ENCODE measurements around the gene METTL16. TPM values are rescaled to one million over a fixed set of nuclear protein-coding genes. Genes with fewer than 3 reads are reported as not detected.
"Not testable (repeated sequence)": the region's sequence is repeated elsewhere in the genome, so short reads cannot be mapped to it uniquely, and the experiment has no call there.

METTL16 gene
- polyA plus RNA-seq, 1 of the 3 experiments (the other 2 are of a cell fraction) = 8.1 TPM

GRCh38 chr17:2549392-2550211 lies 37.9 kb upstream of the METTL16 start:
- H3K27ac ChIP-seq (ENCODE audit: low read depth in 2 of 2, low read length in 1 of 2) = no peak overlapping the region
- H4K20me1 ChIP-seq (ENCODE audit: insufficient read depth) = no peaks in the 10 kb centered on the region
- no peak overlapping the region for H2AFZ ChIP-seq (ENCODE audit: low read depth)
- H3K79me2 ChIP-seq (ENCODE audit: insufficient read depth) = no peaks in the 10 kb centered on the region
- no peaks in the 10 kb centered on the region for H3K9me2 ChIP-seq
- H3K9ac ChIP-seq = no peak overlapping the region
- no peak for DNase-seq
- TF ChIP-seq, protein P1, sequence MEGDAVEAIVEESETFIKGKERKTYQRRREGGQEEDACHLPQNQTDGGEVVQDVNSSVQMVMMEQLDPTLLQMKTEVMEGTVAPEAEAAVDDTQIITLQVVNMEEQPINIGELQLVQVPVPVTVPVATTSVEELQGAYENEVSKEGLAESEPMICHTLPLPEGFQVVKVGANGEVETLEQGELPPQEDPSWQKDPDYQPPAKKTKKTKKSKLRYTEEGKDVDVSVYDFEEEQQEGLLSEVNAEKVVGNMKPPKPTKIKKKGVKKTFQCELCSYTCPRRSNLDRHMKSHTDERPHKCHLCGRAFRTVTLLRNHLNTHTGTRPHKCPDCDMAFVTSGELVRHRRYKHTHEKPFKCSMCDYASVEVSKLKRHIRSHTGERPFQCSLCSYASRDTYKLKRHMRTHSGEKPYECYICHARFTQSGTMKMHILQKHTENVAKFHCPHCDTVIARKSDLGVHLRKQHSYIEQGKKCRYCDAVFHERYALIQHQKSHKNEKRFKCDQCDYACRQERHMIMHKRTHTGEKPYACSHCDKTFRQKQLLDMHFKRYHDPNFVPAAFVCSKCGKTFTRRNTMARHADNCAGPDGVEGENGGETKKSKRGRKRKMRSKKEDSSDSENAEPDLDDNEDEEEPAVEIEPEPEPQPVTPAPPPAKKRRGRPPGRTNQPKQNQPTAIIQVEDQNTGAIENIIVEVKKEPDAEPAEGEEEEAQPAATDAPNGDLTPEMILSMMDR (IDR thresholded peaks at IDR 0.05) = no peak
- TF ChIP-seq FOSL2 (IDR thresholded peaks at IDR 0.05; ENCODE audit: borderline replicate concordance, low read depth) (no peak), FOXM1 (IDR thresholded peaks at IDR 0.05; ENCODE audit: low read depth) (no peak), MEF2A (IDR thresholded peaks at IDR 0.05; ENCODE audit: borderline replicate concordance, low read depth) (no peak), TEAD4 (IDR thresholded peaks at IDR 0.05; ENCODE audit: borderline replicate concordance, insufficient read depth) (no peak), SIN3A (IDR thresholded peaks at IDR 0.05; ENCODE audit: borderline replicate concordance, low read depth, low read length) (no peak)
- TF ChIP-seq, protein P2, sequence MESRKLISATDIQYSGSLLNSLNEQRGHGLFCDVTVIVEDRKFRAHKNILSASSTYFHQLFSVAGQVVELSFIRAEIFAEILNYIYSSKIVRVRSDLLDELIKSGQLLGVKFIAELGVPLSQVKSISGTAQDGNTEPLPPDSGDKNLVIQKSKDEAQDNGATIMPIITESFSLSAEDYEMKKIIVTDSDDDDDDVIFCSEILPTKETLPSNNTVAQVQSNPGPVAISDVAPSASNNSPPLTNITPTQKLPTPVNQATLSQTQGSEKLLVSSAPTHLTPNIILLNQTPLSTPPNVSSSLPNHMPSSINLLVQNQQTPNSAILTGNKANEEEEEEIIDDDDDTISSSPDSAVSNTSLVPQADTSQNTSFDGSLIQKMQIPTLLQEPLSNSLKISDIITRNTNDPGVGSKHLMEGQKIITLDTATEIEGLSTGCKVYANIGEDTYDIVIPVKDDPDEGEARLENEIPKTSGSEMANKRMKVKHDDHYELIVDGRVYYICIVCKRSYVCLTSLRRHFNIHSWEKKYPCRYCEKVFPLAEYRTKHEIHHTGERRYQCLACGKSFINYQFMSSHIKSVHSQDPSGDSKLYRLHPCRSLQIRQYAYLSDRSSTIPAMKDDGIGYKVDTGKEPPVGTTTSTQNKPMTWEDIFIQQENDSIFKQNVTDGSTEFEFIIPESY (IDR thresholded peaks at IDR 0.05; ENCODE audit: borderline replicate concordance, low read depth) = no peak
- H3K4me2 ChIP-seq = no peak overlapping the region
- H3K9me3 ChIP-seq = no peaks in the 10 kb centered on the region
- CTCF ChIA-PET = no interaction called here
- 68% methylated on average over 4 of the region's 8 CpGs for WGBS (ENCODE audit: low lambda C conversion rate)
- POLR2A ChIA-PET = no interaction called here
- no peaks in the 10 kb centered on the region for H3K4me1 ChIP-seq (ENCODE audit: control insufficient read depth in 1 of 2, insufficient read depth in 2 of 2, low read depth in 1 of 2, low read length in 1 of 2)
- no peaks in the 10 kb centered on the region for H3F3A ChIP-seq (replicated peaks; ENCODE audit: insufficient read depth)
- no peaks in the 10 kb centered on the region for H3K36me3 ChIP-seq (replicated peaks in 1 of 2; ENCODE audit: control insufficient read depth in 1 of 2, insufficient read depth in 2 of 2, low read length in 1 of 2)
- H3K4me3 ChIP-seq (ENCODE audit: low read depth in 2 of 2, low read length in 1 of 2) = no peak overlapping the region
- H3K27me3 ChIP-seq (ENCODE audit: insufficient read depth) = no peaks in the 10 kb centered on the region; the same call in 1 of the 2 replicates

DNA sequence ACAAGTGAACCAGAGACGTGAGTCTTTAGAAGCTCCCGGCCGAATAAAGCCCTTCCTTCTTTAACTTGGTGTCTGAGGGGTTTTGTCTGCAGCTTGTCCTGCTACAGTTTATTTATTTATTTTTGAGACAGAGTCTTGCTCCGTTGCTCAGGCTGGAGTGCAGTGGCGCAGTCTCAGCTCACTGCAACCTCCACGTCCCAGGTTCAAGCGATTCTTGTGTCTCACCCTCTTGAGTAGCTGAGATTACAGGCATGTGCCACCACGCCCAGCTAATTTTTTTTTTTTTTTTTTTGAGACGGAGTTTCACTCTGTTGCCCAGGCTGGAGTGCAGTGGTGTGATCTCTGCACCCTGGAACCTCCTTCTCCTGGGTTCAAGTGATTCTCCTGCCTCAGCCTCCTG lies 36.3 kb upstream of the METTL16 start:
- H3K9ac ChIP-seq; H3K36me3 ChIP-seq (replicated peaks in 1 of 2; ENCODE audit: control insufficient read depth in 1 of 2, insufficient read depth in 2 of 2, low read length in 1 of 2); H3K27ac ChIP-seq (ENCODE audit: low read depth in 2 of 2, low read length in 1 of 2); H3K4me1 ChIP-seq (ENCODE audit: control insufficient read depth in 1 of 2, insufficient read depth in 2 of 2, low read depth in 1 of 2, low read length in 1 of 2); H3K79me2 ChIP-seq (ENCODE audit: insufficient read depth); CTCF ChIA-PET; H4K20me1 ChIP-seq (ENCODE audit: insufficient read depth); H3K9me2 ChIP-seq; DNase-seq; H3K9me3 ChIP-seq; H3F3A ChIP-seq (replicated peaks; ENCODE audit: insufficient read depth); H3K27me3 ChIP-seq (ENCODE audit: insufficient read depth); H3K4me3 ChIP-seq (ENCODE audit: low read depth in 2 of 2, low read length in 1 of 2); H3K4me2 ChIP-seq; H2AFZ ChIP-seq (ENCODE audit: low read depth): not testable (repeated sequence)
- POLR2A ChIA-PET = interaction anchor here (0.7 kb wide), 1 partner anchor 8 kb away, joined by 3 read pairs; no protein-coding TSS in a partner anchor
- 85% methylated on average over 9 of the region's 9 CpGs for WGBS (ENCODE audit: low lambda C conversion rate)

Data from SK-N-SH (cell line).